ENCODE results near the gene ACVR1. TPM values are rescaled to one million over a fixed set of nuclear protein-coding genes. Genes with fewer than 3 reads are reported as not detected.
"Not testable (repeated sequence)": the region's sequence is repeated elsewhere in the genome, so short reads cannot be mapped to it uniquely, and the experiment has no call there.

ACVR1 gene
- total RNA-seq, 2 donors from 2014 or later = 16.0 to 27.0 TPM

DNA sequence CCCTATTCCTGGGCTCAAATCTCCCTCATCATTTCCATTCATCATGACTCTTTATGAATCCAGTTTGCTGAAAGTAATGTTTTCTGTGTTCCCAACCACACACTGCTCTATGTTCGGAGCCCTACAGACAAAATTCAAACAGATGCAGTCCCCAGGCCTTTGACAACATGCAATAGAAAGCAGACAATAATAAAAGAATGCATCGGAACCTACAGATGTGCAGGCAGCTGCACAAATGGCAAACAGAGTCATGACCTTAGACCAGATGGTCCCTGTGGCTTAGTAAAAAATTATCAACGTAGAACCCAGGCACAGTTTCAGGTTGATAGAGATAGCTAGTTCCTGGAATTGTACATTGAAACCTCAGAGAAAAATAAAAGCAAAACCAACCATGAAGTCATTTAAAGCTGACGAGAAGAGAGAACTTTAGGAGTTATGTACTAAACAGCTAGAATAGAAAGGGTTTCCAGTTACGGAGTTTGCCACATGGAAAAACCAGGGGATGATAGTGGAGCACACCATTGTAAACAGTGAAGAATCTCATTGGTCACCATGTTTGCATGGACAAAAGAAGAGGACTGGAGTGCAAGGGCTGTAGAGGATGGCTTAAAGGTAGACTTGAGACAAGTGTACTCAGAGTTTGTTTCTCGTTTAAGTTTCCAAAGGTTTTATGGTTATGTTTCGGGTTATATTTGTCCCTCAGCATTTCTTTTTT lies 23.2 kb upstream of the ACVR1 start:
- DNase-seq (ENCODE audit: low spot score in 2 of 2) (peak in 1 of 2 donors; percentile 31), ATAC-seq (peak; percentile 49 to 69)
- Mint-ChIP-seq H3K27ac (peak overlapping the region; percentile 97 to 100), H3K36me3 (no peaks in the 10 kb centered on the region), H3K9me3 (peaks cover 0 to 4% of the 10 kb centered on the region in 2 donors)

DNA sequence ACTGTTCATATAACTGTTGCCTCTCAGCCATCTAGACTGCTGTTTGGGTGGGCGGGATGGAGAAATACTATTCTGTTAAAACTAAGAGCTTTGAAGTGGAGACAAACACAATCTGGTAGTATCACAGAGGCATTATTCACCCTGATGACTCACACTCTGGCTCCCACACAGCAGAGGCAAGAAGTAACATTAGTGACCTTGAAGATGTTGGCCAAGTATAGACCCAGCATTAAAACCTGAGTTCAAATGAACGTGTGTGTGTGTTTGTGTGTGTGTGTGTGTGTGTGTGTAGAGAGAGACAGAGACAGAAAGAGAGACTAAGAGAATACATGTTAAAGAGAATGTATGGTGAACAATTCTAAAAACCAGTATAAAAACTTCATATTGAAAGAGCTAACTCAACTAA lies 22.5 kb upstream of the ACVR1 start:
- DNase-seq (ENCODE audit: low spot score in 2 of 2) (peak; percentile 60 to 67), ATAC-seq (peak; percentile 79 to 82)
- Mint-ChIP-seq H3K27ac (peak overlapping the region; percentile 97 to 100), H3K36me3 (no peaks in the 10 kb centered on the region), H3K9me3 (peaks cover 0 to 4% of the 10 kb centered on the region in 2 donors)

DNA sequence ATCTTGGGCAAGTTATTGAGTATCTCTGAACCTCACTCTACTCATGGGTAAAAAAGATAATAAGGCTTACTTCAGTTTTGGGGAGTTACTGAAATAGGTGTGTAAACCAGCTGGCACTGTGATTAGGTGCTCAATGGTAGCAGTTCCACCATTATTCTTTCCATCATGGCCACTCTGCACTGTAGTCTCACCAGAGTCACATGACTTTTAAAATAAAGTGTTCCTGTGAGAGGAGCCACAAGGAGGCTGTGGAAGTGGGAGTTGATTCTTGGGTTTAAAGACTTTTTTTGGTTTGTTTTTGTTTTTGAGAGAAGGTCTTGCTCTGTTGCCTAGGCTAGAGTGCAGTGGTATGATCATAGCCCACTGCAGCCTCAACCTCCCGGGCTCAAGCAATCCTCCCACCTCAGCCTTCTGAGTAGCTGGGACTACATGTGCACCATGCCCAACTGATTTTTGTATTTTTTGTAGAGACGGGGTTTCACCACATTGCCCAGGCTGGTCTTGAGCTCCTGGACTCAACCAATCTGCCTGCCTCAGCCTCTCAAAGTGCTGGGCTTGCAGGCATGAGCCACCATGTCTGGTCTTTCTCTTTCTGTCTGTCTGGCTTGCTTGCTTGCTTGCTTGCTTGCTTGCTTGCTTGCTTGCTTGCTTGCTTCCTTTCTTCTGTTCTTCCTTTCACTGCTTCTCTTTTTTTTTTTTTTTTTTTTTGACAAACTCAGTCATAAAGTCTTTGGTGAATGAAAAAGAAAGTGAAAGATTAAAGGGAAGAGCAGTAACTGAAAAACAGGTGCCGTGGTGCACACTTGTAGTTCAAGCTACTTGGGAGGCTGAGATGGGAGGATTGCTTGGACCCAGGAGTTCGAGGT lies 21.2 kb upstream of the ACVR1 start:
- Mint-ChIP-seq H3K9me3 (peaks cover 0 to 4% of the 10 kb centered on the region in 2 donors), H3K27ac (peak overlapping the region; percentile 97 to 100), H3K36me3 (no peaks in the 10 kb centered on the region)
- DNase-seq (ENCODE audit: low spot score in 2 of 2) (peak; percentile 48 to 63), ATAC-seq (peak; percentile 41 to 45)

DNA sequence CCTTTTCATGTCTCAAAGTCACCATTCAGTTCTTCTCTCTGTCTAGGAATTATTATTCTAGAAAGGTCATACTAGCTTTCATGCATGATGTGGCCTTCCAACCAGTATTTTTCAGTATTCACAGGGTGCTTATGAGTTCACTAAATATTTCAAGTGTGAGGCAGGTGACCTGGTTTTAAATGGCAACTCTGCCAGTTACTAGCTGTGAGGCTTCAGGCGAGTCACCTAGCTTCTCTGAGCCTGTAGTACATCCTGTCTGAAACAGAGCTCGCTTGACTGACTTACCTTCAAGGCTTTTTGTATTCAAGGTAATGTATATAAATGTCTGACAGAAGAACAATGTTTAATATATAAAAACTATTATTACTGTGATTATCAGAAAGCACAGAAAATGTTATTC lies 19.4 kb upstream of the ACVR1 start:
- ATAC-seq (peak in 1 of 2 donors; percentile 28), DNase-seq (ENCODE audit: low spot score in 2 of 2) (no peak)
- Mint-ChIP-seq H3K36me3 (peaks cover 0 to 5% of the 10 kb centered on the region in 2 donors), H3K9me3 (peaks cover 0 to 4% of the 10 kb centered on the region in 2 donors), H3K27ac (peak overlapping the region in 1 of 2 donors; percentile 27)

DNA sequence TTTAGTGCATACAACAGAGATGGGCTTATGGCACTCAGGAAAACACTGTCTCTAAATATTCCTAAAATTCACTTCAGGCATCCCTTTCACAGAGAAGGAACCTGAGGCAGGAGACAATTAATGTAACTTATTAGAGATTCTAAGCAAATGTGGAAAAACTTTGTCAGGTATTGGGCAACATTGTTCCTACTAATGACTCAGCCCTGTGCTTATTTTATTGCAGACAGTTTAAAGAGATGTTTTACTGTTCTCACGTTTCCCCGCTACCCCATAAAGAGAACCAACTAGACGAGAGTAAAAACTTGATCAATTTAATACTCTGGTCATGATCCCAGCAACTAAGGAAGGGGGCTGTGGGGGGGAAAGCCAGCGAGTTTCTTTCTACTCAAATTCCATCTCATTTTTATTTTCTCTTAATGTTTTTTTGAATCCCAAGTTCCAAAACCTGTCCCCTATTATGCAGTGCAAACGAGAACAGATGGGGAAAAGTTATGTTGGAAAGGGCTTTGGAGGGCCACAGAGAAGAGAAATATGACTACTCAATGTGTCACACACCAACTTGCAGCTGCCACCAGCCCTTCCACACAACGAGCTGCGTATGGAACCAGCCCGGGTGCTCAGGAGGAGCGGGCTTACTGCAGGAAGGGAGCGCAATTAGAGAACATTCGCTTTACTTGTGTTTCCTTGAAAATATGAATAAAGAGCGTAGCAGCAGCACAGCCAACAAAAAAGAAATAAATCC lies 18.7 kb upstream of the ACVR1 start:
- DNase-seq (ENCODE audit: low spot score in 2 of 2) = no peak
- Mint-ChIP-seq H3K27ac (peak overlapping the region; percentile 27 to 95), H3K9me3 (peaks cover 0 to 4% of the 10 kb centered on the region in 2 donors), H3K36me3 (peaks cover 0 to 7% of the 10 kb centered on the region in 2 donors)
- ATAC-seq = no peak

DNA sequence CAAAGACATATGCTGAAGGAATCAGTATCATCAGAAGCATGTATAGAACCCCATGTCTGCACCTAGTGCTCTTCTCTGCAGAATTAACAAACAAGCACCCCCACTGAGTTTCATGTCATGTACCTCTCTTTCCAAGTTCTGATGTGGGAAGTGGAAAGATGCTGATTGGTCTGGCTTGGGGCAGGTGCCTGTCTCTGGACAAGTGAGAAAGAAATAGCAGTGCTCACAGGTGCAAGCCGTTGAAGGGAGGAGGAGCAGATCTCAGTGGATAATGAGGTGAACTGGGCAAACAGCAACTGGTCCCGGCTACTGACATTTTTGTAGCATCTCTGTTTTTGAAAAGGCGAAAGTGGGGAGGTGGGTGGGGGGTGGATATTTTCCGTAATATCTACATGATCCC lies 17.5 kb upstream of the ACVR1 start:
- DNase-seq (ENCODE audit: low spot score in 2 of 2) (no peak), ATAC-seq (no peak)
- peak overlapping the region in 1 of 2 donors; percentile 30 for H3K27ac Mint-ChIP-seq
- peaks cover 0 to 16% of the 10 kb centered on the region in 2 donors for H3K36me3 Mint-ChIP-seq
- H3K9me3 Mint-ChIP-seq = peaks cover 0 to 4% of the 10 kb centered on the region in 2 donors

DNA sequence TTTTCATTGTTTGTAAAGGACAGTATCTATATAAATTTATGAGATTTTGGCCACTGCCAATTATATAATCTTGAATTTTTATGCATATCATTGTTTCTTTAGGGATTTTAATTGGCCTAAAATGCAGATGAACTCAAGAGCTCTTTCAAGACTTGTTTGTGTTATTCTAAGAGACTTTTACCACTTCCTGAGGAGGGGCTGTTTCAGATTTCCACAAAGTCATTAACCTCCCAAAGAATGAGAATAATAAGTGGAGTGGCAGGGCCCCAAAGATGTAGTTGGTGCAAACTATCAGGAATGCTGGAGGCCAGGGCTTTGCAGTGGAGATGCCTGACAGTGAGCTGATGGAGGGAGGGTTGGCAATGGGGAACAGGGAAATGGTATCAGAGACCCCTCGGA lies 15.5 kb upstream of the ACVR1 start:
- Mint-ChIP-seq H3K36me3 (peaks cover 0 to 16% of the 10 kb centered on the region in 2 donors), H3K9me3 (no peaks in the 10 kb centered on the region), H3K27ac (peak overlapping the region in 1 of 2 donors; percentile 45)
- ATAC-seq = no peak
- no peak for DNase-seq (ENCODE audit: low spot score in 2 of 2)

DNA sequence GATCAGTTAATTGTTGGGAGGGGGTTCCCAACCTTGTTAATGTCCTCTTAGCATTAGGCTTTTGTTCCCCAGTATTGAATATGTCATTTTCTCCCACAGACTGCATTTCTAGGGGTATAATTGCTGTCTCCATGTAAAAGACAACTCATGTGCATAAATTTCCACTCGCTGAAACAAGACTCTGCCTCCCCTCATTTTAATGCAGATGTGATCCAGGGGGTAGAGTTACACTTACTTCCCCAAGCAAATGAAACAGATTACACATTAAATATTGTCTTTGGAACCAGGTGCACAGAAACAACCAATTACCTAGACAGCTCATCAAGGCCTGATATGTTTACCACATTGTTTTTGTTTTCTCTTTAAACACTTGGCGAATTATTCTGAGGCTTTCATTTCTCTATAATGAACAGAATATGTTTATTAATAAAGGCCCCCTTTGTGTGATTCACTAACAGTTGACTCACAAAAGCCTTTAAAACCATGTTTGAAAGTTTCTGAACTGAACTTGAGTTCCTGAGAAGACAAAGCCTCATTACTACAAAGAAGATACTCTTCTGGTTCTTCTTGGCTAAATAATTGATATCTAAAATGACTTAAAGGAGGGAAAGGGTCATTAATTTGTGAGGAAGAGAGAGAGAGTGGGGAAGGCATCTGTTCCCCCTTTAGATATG lies 15.0 kb upstream of the ACVR1 start:
- Mint-ChIP-seq H3K36me3 (peaks cover 0 to 16% of the 10 kb centered on the region in 2 donors), H3K9me3 (no peaks in the 10 kb centered on the region)
- no peak for ATAC-seq

DNA sequence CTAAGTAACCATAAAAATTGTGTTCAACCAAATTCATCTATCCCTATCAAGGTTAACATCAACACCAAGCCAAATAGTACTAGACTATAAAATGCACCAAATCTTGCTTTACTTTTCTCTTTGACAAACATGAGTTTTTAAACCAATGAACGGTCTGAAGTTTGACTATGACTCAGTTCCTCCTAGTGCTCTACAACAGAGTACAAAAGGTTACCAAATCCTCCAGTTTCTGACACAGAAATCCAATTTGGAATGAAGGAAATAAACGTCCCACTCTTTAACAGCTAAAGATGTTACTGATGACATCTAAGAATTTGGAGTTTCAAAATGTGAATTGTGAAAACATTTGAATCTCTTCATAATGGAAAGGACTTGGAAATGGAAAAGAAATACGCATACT lies 11.8 kb upstream of the ACVR1 start:
- Mint-ChIP-seq H3K9me3 (peaks cover 0 to 5% of the 10 kb centered on the region in 2 donors), H3K36me3 (peaks cover 0 to 16% of the 10 kb centered on the region in 2 donors), H3K27ac (no peak overlapping the region)
- ATAC-seq (no peak), DNase-seq (ENCODE audit: low spot score in 2 of 2) (no peak)

More for the DNA sequence above, 15.0 kb upstream of the ACVR1 start:
- peak overlapping the region in 1 of 2 donors; percentile 45 for H3K27ac Mint-ChIP-seq
- no peak for DNase-seq (ENCODE audit: low spot score in 2 of 2)

DNA sequence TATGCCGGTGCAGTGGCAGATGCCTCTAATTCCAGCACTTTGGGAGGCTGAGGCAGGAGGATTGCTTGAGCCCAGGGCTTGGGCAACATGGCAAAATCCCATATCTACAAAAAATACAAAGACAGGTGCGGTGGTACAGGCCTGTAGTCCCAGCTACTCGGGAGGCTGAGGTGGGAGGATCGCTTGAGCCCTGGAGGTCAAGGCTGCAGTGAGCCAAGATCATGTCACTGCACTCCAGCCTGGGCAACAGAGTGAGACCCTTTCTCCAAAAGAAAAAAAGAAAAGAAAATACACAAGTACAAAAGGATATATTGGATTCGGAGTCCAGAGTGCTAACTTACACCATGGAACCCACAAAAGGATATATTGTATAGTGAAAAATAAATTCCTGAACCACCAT lies 8.4 kb upstream of the ACVR1 start:
- not testable (repeated sequence) for ATAC-seq, H3K27ac Mint-ChIP-seq, H3K36me3 Mint-ChIP-seq

DNA sequence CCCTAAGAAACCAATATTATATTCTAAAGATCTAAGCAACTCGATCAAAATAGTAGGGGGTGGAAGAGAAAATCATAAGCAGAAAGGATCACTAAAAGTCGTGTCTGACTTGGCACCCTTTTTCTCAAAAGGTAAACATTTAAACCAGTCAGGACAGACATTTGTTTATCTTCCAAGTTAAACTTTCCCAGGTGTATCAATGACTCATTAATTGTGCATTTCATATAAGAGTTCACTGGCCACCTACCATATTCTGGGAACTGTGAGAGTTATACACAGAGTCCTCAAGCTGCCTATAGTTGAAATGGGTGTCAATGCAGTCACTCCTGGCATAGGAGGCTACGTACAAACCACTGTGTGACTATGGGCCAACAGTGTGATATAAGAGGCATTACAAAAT lies 4.8 kb upstream of the ACVR1 start:
- DNase-seq (ENCODE audit: low spot score in 2 of 2) = no peak
- Mint-ChIP-seq H3K36me3 (no peaks in the 10 kb centered on the region), H3K9me3 (peaks cover 0 to 5% of the 10 kb centered on the region in 2 donors), H3K27ac (no peak overlapping the region)
- no peak for ATAC-seq

More for the DNA sequence above, 8.4 kb upstream of the ACVR1 start:
- DNase-seq (ENCODE audit: low spot score in 2 of 2); H3K9me3 Mint-ChIP-seq: not testable (repeated sequence)

DNA sequence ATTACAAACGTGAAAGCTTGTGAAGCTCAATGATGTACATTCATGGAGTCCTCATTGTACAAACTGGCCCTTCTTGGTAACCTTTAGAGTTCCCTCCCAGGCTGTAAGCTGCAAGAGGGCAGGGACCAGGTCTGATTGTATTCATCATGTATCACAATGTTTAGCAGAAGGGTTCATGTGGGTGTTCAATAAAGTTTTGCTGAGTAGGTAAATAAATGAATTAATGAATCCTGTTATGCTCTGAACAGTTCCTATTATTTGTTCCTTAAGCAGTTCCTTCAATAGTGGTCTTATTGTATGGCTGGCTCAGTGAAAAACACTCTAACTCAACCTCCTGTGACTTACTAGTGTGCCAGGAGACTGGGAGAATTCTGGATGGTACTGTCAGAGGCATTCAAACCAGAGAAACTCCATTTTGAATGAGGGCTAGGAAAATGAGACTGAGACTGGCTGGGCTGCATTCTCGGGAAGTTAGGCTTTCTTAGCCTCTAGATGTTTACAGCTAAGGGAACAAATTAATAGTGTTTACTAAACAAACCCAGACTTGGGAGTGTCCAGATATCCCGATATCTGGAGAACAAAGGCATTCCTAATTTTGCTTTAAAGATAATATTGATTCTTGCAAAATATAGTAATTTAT lies 1.8 kb upstream of the ACVR1 start:
- ATAC-seq (no peak), DNase-seq (ENCODE audit: low spot score in 2 of 2) (no peak)
- H3K36me3 Mint-ChIP-seq = peaks cover 11 to 19% of the 10 kb centered on the region in 2 donors
- peak overlapping the region in 1 of 2 donors; percentile 23 for H3K27ac Mint-ChIP-seq
- no peaks in the 10 kb centered on the region for H3K9me3 Mint-ChIP-seq

DNA sequence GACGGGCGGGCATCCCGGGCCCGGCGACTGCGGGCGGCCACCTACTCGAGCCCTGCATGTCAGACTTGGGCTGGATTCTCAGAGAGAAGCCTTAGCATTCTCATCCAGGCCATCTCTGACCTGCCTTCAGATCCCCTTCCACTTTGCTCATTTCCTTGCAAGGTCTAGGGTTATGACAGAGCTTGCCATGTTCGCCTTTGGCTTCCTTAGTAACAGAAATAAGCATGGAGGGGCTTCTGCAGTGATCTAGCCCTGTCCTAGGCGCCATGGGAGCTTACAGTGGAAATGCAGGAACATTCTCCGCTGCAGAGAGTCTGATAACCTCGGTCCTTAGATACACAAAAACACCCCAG lies 632 bp upstream of the ACVR1 start:
- no peak for ATAC-seq
- Mint-ChIP-seq H3K27ac (peak overlapping the region in 1 of 2 donors; percentile 23), H3K9me3 (no peaks in the 10 kb centered on the region), H3K36me3 (peaks cover 11 to 23% of the 10 kb centered on the region in 2 donors)
- no peak for DNase-seq (ENCODE audit: low spot score in 2 of 2)

DNA sequence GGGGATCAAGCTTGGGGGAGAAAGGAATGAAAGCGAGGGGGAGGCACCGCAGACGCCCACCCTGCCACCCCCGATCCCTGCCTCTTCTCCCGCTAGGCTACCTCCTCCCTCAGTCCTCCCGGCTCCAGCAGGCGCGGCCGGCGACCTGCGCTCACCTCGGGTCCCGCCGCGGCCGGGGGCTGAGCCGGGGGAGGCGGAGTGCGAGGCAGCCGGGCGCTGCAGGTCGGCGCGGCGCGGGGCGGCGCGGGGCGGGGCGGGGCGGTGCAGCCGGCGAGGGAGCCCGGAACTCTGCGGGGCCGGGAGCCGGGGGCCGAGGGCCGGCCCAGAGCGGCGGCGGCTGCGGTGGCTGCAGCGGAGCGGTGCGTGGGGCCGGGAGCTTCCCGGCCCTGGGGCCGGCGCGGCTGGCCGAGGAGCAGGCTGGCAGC lies 477 bp downstream of the ACVR1 start:
- Mint-ChIP-seq H3K36me3 (peaks cover 11 to 31% of the 10 kb centered on the region in 2 donors), H3K27ac (peak overlapping the region; percentile 71 to 93), H3K9me3 (no peaks in the 10 kb centered on the region)
- DNase-seq (ENCODE audit: low spot score in 2 of 2) (peak in 1 of 2 donors; percentile 70), ATAC-seq (peak; percentile 57 to 71)

DNA sequence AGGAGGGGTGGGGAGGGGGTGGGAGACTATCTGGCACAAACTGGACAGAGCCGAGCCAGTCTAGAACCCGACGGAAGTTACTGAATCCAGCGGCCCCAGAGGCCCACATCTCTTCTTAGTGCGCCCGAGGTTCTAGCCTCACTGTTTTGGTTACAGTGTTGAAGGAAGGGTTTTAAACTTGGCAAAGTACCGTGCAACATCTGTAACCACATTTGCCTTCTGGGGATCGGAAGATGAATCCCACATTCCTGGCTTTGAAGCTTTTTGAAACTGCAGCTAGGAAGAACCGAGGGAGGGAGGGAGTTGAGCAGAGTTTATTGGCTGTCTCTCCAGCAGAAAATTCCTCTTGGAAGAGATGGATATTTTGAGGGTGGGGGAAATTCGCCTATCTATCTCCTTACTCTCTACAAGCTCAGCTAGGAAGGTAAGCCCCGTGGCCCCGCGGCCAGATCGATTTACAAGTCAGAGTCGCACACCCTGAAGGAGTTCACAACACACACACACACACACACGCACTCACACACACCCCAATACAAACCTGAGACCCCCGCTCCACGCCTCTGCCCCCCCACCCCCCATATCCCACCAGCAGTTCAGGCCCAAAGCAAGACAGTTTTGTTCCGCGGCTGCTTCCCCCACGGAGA lies 1.0 kb downstream of the ACVR1 start:
- no peak for ATAC-seq
- no peak for DNase-seq (ENCODE audit: low spot score in 2 of 2)
- peaks cover 0 to 3% of the 10 kb centered on the region in 2 donors for H3K9me3 Mint-ChIP-seq
- peaks cover 11 to 35% of the 10 kb centered on the region in 2 donors for H3K36me3 Mint-ChIP-seq
- H3K27ac Mint-ChIP-seq = peak overlapping the region; percentile 71 to 93
